Astrocyte (in vitro differentiated cells and primary cell): Measurements from ENCODE around the gene MSH5.

ENCODE experiments used
- EZH2 ChIP-seq: IDR thresholded peaks from 2 replicates; pipeline ENCODE4 v1.6.1; 2012; ENCODE audit warnings: mild to moderate bottlenecking, low read length, inconsistent platforms; ENCODE audit not compliant: insufficient read depth
- TF ChIP-seq, protein P1 (sequence below): IDR thresholded peaks from 2 replicates; pipeline ENCODE4 v1.5.1; 2011; ENCODE audit warnings: low read depth, mild to moderate bottlenecking, inconsistent platforms, low read length, moderate library complexity; ENCODE audit not compliant: insufficient read depth

DNA sequence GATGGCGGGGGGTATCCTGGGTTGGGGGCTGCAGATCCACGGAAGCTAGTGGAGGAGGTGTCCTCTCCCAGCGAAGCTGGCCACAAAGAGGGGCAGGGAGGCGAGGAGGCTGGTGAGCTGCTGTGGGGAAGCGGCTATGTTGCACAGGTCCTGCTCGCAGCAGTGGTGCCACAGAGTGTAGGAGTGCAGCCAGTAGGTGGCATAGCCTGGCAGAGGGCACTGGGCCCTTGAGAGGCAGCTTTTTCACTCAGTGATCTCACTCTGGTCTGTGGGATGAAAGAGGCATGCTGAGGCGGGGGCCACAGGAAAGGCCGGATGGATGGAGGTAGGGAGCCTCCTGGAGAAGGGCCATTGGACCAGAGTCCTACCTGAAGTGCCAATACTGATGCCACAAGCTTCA is 27.5 kb upstream of the MSH5 start:
- TF ChIP-seq, protein P1, sequence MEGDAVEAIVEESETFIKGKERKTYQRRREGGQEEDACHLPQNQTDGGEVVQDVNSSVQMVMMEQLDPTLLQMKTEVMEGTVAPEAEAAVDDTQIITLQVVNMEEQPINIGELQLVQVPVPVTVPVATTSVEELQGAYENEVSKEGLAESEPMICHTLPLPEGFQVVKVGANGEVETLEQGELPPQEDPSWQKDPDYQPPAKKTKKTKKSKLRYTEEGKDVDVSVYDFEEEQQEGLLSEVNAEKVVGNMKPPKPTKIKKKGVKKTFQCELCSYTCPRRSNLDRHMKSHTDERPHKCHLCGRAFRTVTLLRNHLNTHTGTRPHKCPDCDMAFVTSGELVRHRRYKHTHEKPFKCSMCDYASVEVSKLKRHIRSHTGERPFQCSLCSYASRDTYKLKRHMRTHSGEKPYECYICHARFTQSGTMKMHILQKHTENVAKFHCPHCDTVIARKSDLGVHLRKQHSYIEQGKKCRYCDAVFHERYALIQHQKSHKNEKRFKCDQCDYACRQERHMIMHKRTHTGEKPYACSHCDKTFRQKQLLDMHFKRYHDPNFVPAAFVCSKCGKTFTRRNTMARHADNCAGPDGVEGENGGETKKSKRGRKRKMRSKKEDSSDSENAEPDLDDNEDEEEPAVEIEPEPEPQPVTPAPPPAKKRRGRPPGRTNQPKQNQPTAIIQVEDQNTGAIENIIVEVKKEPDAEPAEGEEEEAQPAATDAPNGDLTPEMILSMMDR, result no peak
- TF ChIP-seq EZH2, result no peak
